ENCODE measurements around the gene SEMA3B. TPM values are rescaled to one million over a fixed set of nuclear protein-coding genes. Genes with fewer than 3 reads are reported as not detected.

Gene SEMA3B
- total and polyA plus RNA-seq, 5 experiments from 2014 or later, result 0.09 to 1.1 (median 1.0) TPM; not detected in 2

GRCh38 chr3:50249457-50249856 is 19.5 kb upstream of the SEMA3B start:
- H3K27me3 Mint-ChIP-seq, result no peaks in the 10 kb centered on the region
- DNase-seq (no peak), ATAC-seq (no peak)
- H3K4me3 Mint-ChIP-seq, result no peak overlapping the region
- POLR2A ChIA-PET, result interaction anchor here (0.8 to 4.0 kb wide), 4 partner anchors 9 to 49 kb away, joined by 3 to 72 read pairs (median 6); partner anchors contain the start of gene GNAI2
- H3K27ac Mint-ChIP-seq, result peak overlapping the region; percentile 36 to 94 (median 79)
- peaks cover 26 to 72% (median 66%) of the 10 kb centered on the region in 4 donors for H3K4me1 Mint-ChIP-seq
- peaks cover 0 to 37% (median 0%) of the 10 kb centered on the region in 3 donors for H3K36me3 Mint-ChIP-seq
- no peaks in the 10 kb centered on the region for H3K9me3 Mint-ChIP-seq

GRCh38 chr3:50250514-50250913 is 18.4 kb upstream of the SEMA3B start:
- POLR2A ChIA-PET, result interaction anchor here (0.5 to 1.3 kb wide), 4 partner anchors 10 to 48 kb away, joined by 3 to 5 read pairs (median 3); no protein-coding TSS in a partner anchor
- peak overlapping the region in 4 of 10 donors; percentile 14 to 49 (median 24) for H3K4me3 Mint-ChIP-seq
- DNase-seq (no peak), ATAC-seq (no peak)
- no peaks in the 10 kb centered on the region for H3K9me3 Mint-ChIP-seq
- H3K27me3 Mint-ChIP-seq, result no peaks in the 10 kb centered on the region
- peak overlapping the region in 8 of 10 donors; percentile 57 to 91 (median 80) for H3K27ac Mint-ChIP-seq
- H3K4me1 Mint-ChIP-seq, result peaks cover 21 to 64% (median 57%) of the 10 kb centered on the region in 4 donors
- H3K36me3 Mint-ChIP-seq, result peaks cover 0 to 39% (median 0%) of the 10 kb centered on the region in 3 donors

DNA sequence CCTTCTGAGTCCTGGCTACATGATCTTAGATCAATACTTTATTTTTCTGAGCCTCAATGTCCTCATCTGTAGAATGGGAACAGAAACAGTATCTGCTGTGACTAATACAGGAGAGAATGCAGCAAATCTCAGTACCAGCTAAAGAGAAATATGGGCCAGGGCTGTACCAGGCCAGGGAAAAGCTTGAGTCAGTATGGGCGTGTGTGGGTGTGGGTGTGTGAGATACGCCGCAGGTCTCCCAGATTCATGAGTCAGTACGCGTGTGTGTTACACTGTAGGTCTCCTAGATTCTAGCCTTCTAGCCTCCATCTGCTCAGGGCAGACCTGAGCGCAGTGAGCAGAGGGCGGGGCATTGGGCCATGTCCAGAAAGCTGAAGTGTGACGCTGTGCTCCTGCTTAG is 17.7 kb upstream of the SEMA3B start:
- peak overlapping the region; percentile 2 to 88 (median 76) for H3K27ac Mint-ChIP-seq
- no peaks in the 10 kb centered on the region for H3K27me3 Mint-ChIP-seq
- peaks cover 0 to 40% (median 0%) of the 10 kb centered on the region in 3 donors for H3K36me3 Mint-ChIP-seq
- H3K4me3 Mint-ChIP-seq, result peak overlapping the region in 2 of 10 donors; percentile 27 to 39
- no peak for ATAC-seq
- no peaks in the 10 kb centered on the region for H3K9me3 Mint-ChIP-seq
- POLR2A ChIA-PET, result interaction anchor here (1.1 kb wide), 1 partner anchor 21 kb away, joined by 3 read pairs; no protein-coding TSS in a partner anchor
- no peak for DNase-seq
- peaks cover 17 to 57% (median 51%) of the 10 kb centered on the region in 4 donors for H3K4me1 Mint-ChIP-seq

GRCh38 chr3:50254577-50255250 is 14.2 kb upstream of the SEMA3B start:
- peaks cover 0 to 57% (median 3%) of the 10 kb centered on the region in 3 donors for H3K36me3 Mint-ChIP-seq
- no peaks in the 10 kb centered on the region for H3K9me3 Mint-ChIP-seq
- ATAC-seq (no peak), DNase-seq (no peak)
- H3K27me3 Mint-ChIP-seq, result no peaks in the 10 kb centered on the region
- POLR2A ChIA-PET, result interaction anchor here (0.6 to 3.0 kb wide), 6 partner anchors 8 to 268 kb away, joined by 4 to 8 read pairs (median 4); partner anchors contain the start of gene GNAI2
- H3K4me3 Mint-ChIP-seq, result no peak overlapping the region
- H3K27ac Mint-ChIP-seq, result peak overlapping the region in 3 of 10 donors; percentile 21 to 40 (median 22)
- H3K4me1 Mint-ChIP-seq, result peaks cover 9 to 44% (median 33%) of the 10 kb centered on the region in 4 donors

- no peaks in the 10 kb centered on the region for H3K9me3 Mint-ChIP-seq
- H3K36me3 Mint-ChIP-seq, result peaks cover 0 to 55% (median 3%) of the 10 kb centered on the region in 3 donors
- H3K4me3 Mint-ChIP-seq, result no peak overlapping the region
- H3K27ac Mint-ChIP-seq, result peak overlapping the region in 1 of 10 donors; percentile 21
- peaks cover 8 to 41% (median 31%) of the 10 kb centered on the region in 4 donors for H3K4me1 Mint-ChIP-seq
- no peaks in the 10 kb centered on the region for H3K27me3 Mint-ChIP-seq
- no peak for ATAC-seq
- DNase-seq, result no peak
- POLR2A ChIA-PET, result interaction anchor here (1.0 to 3.0 kb wide), 5 partner anchors 8 to 61 kb away, joined by 4 to 8 read pairs (median 4); partner anchors contain the start of gene GNAI2
Observed at GRCh38 chr3:50255251-50255615, 13.7 kb upstream of the SEMA3B start.

GRCh38 chr3:50256978-50257890 is 11.7 kb upstream of the SEMA3B start:
- ATAC-seq, result no peak
- Mint-ChIP-seq H3K27me3 (no peaks in the 10 kb centered on the region), H3K9me3 (no peaks in the 10 kb centered on the region), H3K4me1 (peaks cover 2 to 27% (median 19%) of the 10 kb centered on the region in 4 donors), H3K27ac (peak overlapping the region in 5 of 10 donors; percentile 21 to 68 (median 56)), H3K4me3 (peak overlapping the region in 1 of 10 donors; percentile 5), H3K36me3 (peaks cover 0 to 45% (median 3%) of the 10 kb centered on the region in 3 donors)
- DNase-seq, result no peak
- POLR2A ChIA-PET, result interaction anchor here (3.0 kb wide), 1 partner anchor 14 kb away, joined by 8 read pairs; no protein-coding TSS in a partner anchor

DNA sequence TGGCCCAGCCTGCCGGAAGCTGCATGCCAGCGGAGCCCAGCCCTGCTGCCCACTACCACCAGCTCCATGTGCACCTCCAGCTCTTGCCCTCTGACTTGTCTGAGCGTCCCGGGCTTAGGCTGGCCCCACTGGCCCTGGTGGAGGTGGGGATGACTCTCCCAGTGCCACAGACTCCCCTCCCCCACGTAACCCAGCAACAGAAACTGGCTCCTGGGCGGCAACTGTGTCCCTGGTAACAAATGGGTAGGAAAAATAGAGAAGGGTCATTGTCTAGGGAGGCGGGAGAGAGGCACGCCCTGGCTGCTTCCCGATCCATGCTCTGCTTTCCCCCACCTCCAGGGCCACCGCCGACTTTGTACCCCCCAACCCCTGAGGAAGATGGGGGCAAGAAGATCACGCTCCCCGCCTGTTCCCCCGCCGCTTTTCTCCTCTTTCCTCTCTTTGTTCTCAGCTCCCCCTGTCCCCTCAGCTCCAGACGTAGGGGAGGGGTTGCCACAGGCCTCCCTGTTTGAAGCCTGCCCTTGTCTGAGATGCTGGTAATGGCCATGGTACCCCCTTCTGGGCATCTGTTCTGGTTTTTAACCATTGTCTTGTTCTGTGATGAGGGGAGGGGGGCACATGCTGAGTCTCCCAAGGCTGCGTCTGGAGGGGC is 10.8 kb upstream of the SEMA3B start:
- H3K27ac Mint-ChIP-seq, result peak overlapping the region in 1 of 10 donors; percentile 88
- DNase-seq, result no peak
- no peaks in the 10 kb centered on the region for H3K9me3 Mint-ChIP-seq
- H3K4me1 Mint-ChIP-seq, result peaks cover 2 to 23% (median 17%) of the 10 kb centered on the region in 4 donors
- H3K27me3 Mint-ChIP-seq, result no peaks in the 10 kb centered on the region
- H3K36me3 Mint-ChIP-seq, result peaks cover 0 to 40% (median 3%) of the 10 kb centered on the region in 3 donors
- no peak for ATAC-seq
- H3K4me3 Mint-ChIP-seq, result no peak overlapping the region
- POLR2A ChIA-PET, result interaction anchor here (0.7 to 1.3 kb wide), 4 partner anchors 9 to 22 kb away, joined by 3 to 4 read pairs (median 4); no protein-coding TSS in a partner anchor

DNA sequence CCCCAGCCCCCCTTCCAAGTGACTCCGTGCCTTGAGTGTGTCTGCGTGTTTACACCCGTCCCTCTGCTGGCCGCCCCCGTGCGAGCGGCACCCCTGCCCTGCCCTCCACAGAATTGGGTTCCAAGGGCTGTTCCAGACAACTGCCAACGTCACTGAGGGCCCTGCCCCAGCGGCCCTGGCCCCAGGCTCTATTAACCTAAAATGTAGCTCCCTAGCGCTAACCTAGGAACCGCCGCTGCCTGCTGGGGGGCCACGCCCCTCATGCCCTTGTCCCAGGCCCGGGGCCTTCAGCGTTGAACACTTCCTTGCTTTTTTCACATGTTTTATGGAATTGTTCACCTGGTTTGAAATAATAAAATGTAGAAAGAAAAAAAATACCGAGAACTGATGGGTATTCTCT is 10.0 kb upstream of the SEMA3B start:
- Mint-ChIP-seq H3K27me3 (no peaks in the 10 kb centered on the region), H3K9me3 (no peaks in the 10 kb centered on the region), H3K36me3 (peaks cover 0 to 32% (median 3%) of the 10 kb centered on the region in 3 donors), H3K4me3 (peak overlapping the region in 1 of 10 donors; percentile 69), H3K27ac (peak overlapping the region in 1 of 10 donors; percentile 88), H3K4me1 (peaks cover 2 to 17% (median 11%) of the 10 kb centered on the region in 4 donors)
- DNase-seq (no peak), ATAC-seq (no peak)
- POLR2A ChIA-PET, result interaction anchor here (0.7 to 2.9 kb wide), 8 partner anchors 10 to 91 kb away, joined by 3 to 23 read pairs (median 4); partner anchors contain the start of genes CYB561D2 and NPRL2

DNA sequence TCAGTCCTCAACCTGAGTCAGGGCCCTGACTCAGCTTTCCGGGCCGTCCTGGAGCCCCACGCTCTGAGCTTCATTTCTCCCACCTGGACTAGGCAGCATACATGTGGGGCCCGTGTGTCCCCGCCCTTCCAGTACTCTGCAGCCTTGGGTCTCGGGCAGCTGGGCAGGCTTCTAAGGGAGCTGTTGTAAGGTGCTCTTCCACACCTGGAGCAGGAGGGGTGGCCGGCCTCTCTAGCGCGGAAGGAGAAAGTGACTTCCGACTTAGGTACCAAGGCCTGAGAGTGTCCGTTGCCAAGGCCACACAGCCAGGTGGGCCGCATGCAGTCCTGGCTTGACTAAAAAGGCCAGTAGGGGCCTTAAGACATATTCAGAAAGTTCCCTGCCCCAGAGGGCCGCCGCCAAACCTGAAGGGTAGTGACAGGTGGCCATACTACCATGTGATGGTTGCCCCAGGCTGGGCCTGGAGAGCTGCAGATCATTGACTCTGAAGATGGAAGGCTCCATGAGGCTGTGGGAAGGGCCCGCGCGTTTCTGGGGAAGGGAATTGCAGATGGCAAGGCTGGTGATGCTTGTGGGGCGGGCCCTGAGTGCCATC is 9.4 kb upstream of the SEMA3B start:
- Mint-ChIP-seq H3K4me1 (peaks cover 2 to 16% (median 11%) of the 10 kb centered on the region in 4 donors), H3K27ac (peak overlapping the region in 8 of 10 donors; percentile 60 to 93 (median 87)), H3K27me3 (no peaks in the 10 kb centered on the region), H3K36me3 (peaks cover 0 to 29% (median 3%) of the 10 kb centered on the region in 3 donors), H3K4me3 (peak overlapping the region; percentile 64 to 85 (median 75)), H3K9me3 (no peaks in the 10 kb centered on the region)
- DNase-seq (no peak), ATAC-seq (peak; percentile 15 to 23)
- POLR2A ChIA-PET, result interaction anchor here (0.7 to 2.9 kb wide), 11 partner anchors 9 to 91 kb away, joined by 3 to 23 read pairs (median 5); partner anchors contain the start of genes CYB561D2 and NPRL2

GRCh38 chr3:50260027-50260941 is 8.7 kb upstream of the SEMA3B start:
- Mint-ChIP-seq H3K9me3 (no peaks in the 10 kb centered on the region), H3K4me3 (peak overlapping the region; percentile 61 to 85 (median 75)), H3K36me3 (peaks cover 0 to 27% (median 3%) of the 10 kb centered on the region in 3 donors), H3K27me3 (no peaks in the 10 kb centered on the region), H3K4me1 (peaks cover 2 to 14% (median 10%) of the 10 kb centered on the region in 4 donors), H3K27ac (peak overlapping the region in 8 of 10 donors; percentile 39 to 93 (median 87))
- POLR2A ChIA-PET, result interaction anchor here (0.7 to 2.9 kb wide), 9 partner anchors 10 to 77 kb away, joined by 3 to 23 read pairs (median 5); no protein-coding TSS in a partner anchor
- DNase-seq (peak; percentile 65 to 87 (median 81)), ATAC-seq (peak; percentile 94 to 95)
